ENCODE measurements around the gene FILIP1L.

DNA sequence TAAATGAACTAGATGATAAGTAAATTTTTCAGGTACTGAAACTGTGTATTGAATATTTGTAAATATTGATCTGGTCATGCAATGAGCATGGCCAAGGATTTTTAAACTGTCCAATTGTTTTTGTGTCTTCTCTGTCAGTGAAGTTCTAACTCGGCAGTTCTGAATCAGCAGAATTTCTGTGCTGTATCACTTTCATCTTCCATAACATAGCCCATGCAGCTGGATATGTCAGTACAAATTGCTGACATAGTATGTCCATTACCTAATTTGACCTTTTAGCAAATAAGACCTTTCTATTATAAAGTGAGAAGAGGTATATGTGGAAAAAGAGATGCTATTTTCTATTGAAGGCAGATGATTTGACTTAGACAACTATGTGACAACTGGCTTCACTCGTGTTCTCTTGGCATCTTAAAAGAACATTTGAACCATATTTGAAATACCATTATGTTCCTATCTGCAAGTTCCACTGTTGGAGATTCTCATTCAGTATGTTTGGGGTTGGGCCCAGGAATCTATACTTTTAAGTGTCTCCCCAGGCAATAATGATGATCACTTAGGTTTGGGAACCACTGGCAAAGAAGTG is 206.2 kb downstream of the FILIP1L start:
- TF ChIP-seq, protein P1, sequence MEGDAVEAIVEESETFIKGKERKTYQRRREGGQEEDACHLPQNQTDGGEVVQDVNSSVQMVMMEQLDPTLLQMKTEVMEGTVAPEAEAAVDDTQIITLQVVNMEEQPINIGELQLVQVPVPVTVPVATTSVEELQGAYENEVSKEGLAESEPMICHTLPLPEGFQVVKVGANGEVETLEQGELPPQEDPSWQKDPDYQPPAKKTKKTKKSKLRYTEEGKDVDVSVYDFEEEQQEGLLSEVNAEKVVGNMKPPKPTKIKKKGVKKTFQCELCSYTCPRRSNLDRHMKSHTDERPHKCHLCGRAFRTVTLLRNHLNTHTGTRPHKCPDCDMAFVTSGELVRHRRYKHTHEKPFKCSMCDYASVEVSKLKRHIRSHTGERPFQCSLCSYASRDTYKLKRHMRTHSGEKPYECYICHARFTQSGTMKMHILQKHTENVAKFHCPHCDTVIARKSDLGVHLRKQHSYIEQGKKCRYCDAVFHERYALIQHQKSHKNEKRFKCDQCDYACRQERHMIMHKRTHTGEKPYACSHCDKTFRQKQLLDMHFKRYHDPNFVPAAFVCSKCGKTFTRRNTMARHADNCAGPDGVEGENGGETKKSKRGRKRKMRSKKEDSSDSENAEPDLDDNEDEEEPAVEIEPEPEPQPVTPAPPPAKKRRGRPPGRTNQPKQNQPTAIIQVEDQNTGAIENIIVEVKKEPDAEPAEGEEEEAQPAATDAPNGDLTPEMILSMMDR (IDR thresholded peaks at IDR 0.05), result no peak
- TF ChIP-seq POLR2A (IDR thresholded peaks at IDR 0.05), result no peak
